ENCODE results near the gene PAOX. TPM values are rescaled to one million over a fixed set of nuclear protein-coding genes. Genes with fewer than 3 reads are reported as not detected.

The PAOX gene
- total and polyA plus RNA-seq, 2 experiments from 2014 or later: 4.1 to 8.7 TPM

DNA sequence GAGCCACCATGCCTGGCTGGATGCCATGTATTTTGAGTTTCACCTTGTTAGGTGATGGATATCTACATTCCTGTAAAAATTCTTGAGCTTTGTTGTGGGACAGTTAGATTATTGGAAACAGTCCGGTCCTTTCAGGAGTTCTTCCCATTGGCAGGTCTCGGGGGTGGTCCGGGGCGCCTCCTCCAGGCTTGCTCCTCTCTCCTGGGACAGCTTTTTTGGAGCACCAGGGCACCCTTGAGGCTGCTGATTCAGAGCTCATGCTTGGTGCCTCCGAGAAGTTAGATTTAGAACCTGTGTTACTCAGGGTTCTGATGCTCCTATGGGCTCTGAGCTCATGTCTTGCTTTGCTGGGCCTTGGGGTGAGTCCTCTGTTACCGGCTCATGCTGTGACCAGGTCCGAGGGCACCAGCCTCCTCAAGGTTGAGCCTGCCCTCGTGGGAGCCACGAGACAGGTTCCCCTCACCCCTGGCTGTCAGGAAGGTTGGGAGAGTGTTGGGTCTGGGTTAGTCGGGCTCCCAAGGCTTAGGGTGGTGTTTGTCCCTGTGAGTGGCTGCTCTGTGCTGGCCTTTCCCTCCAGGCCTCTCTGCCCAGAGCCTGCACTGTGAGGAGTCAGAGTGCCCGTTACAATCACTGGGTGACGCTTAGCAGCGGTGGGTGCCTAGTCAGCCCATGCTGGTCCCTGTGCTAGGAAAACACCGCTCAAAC is 39.4 kb downstream of the PAOX start:
- no peak for DNase-seq (ENCODE audit: low spot score)
- Histone ChIP-seq H3F3A (replicated peaks; ENCODE audit: low read depth) (0 out of 2 replicates have a peak, but pooled peaks cover 2% of the 10 kb centered on the region), H3K27me3 (ENCODE audit: insufficient read depth) (peaks cover 7% of the 10 kb centered on the region; the same call in 1 of the 2 replicates), H3K79me2 (replicated peaks; ENCODE audit: insufficient read depth) (no peaks in the 10 kb centered on the region), H3K27ac (ENCODE audit: low read depth) (no peak overlapping the region), H3K9me2 (ENCODE audit: insufficient read depth) (no peaks in the 10 kb centered on the region), H3K4me2 (no peak overlapping the region), H4K20me1 (replicated peaks; ENCODE audit: insufficient read depth) (no peaks in the 10 kb centered on the region; the same call in 1 of the 2 replicates), H3K4me3 (no peak overlapping the region), H3K36me3 (ENCODE audit: insufficient read depth) (peaks cover under 1% of the 10 kb centered on the region; the same call in 1 of the 2 replicates), H2AFZ (no peak overlapping the region), H3K4me1 (ENCODE audit: insufficient read depth) (no peaks in the 10 kb centered on the region)
- Mint-ChIP-seq H3K27ac (no peak overlapping the region), H3K36me3 (ENCODE audit: low read depth) (peaks cover 35% of the 10 kb centered on the region), H3K27me3 (ENCODE audit: insufficient read depth, low read depth, poor library complexity) (peaks cover 13% of the 10 kb centered on the region), H3K4me3 (no peak overlapping the region), H3K4me1 (no peaks in the 10 kb centered on the region), H3K9me3 (peaks cover 16% of the 10 kb centered on the region)
- ATAC-seq: no peak
- no peak for TF ChIP-seq JUNB (IDR thresholded peaks at IDR 0.05; ENCODE audit: unreplicated experiment)
- TF ChIP-seq EZH2phosphoT487 (IDR thresholded peaks at IDR 0.05; ENCODE audit: unreplicated experiment): no peak
- TF ChIP-seq POLR2AphosphoS5 (IDR thresholded peaks at IDR 0.05; ENCODE audit: low read depth): no peak
- TF ChIP-seq, protein P1, sequence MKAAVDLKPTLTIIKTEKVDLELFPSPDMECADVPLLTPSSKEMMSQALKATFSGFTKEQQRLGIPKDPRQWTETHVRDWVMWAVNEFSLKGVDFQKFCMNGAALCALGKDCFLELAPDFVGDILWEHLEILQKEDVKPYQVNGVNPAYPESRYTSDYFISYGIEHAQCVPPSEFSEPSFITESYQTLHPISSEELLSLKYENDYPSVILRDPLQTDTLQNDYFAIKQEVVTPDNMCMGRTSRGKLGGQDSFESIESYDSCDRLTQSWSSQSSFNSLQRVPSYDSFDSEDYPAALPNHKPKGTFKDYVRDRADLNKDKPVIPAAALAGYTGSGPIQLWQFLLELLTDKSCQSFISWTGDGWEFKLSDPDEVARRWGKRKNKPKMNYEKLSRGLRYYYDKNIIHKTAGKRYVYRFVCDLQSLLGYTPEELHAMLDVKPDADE (IDR thresholded peaks at IDR 0.05): no peak
- no peak for TF ChIP-seq EZH2 (IDR thresholded peaks at IDR 0.05; ENCODE audit: low read depth, unreplicated experiment)
- TF ChIP-seq ZNF462 (CRISPR knock-in tag; IDR thresholded peaks at IDR 0.05): no peak
- TF ChIP-seq CREB1 (CRISPR knock-in tag; IDR thresholded peaks at IDR 0.05; ENCODE audit: low read depth): no peak

Data from GM23338 (cell line).